ENCODE results near the gene GPANK1. TPM values are rescaled to one million over a fixed set of nuclear protein-coding genes. Genes with fewer than 3 reads are reported as not detected.

The GPANK1 gene
- total and polyA plus RNA-seq, 2 of the 13 experiments (the other 11 are each of a cell fraction or from before 2014, with no cell fraction given): 15.4 to 22.8 TPM

GRCh38 chr6:31664790-31665500, at the start of gene GPANK1 (continued):
- TF ChIP-seq, protein P1, sequence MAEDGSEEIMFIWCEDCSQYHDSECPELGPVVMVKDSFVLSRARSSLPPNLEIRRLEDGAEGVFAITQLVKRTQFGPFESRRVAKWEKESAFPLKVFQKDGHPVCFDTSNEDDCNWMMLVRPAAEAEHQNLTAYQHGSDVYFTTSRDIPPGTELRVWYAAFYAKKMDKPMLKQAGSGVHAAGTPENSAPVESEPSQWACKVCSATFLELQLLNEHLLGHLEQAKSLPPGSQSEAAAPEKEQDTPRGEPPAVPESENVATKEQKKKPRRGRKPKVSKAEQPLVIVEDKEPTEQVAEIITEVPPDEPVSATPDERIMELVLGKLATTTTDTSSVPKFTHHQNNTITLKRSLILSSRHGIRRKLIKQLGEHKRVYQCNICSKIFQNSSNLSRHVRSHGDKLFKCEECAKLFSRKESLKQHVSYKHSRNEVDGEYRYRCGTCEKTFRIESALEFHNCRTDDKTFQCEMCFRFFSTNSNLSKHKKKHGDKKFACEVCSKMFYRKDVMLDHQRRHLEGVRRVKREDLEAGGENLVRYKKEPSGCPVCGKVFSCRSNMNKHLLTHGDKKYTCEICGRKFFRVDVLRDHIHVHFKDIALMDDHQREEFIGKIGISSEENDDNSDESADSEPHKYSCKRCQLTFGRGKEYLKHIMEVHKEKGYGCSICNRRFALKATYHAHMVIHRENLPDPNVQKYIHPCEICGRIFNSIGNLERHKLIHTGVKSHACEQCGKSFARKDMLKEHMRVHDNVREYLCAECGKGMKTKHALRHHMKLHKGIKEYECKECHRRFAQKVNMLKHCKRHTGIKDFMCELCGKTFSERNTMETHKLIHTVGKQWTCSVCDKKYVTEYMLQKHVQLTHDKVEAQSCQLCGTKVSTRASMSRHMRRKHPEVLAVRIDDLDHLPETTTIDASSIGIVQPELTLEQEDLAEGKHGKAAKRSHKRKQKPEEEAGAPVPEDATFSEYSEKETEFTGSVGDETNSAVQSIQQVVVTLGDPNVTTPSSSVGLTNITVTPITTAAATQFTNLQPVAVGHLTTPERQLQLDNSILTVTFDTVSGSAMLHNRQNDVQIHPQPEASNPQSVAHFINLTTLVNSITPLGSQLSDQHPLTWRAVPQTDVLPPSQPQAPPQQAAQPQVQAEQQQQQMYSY (CRISPR knock-in tag; IDR thresholded peaks at IDR 0.05): peak; percentile 70; the same call in 1 of the 2 replicates
- TF ChIP-seq SALL2 (CRISPR knock-in tag; IDR thresholded peaks at IDR 0.05): no peak
- no peak for TF ChIP-seq ZSCAN22 (CRISPR knock-in tag; IDR thresholded peaks at IDR 0.05)
- no peak for TF ChIP-seq RCOR2 (CRISPR knock-in tag; IDR thresholded peaks at IDR 0.05)
- TF ChIP-seq, protein P2, sequence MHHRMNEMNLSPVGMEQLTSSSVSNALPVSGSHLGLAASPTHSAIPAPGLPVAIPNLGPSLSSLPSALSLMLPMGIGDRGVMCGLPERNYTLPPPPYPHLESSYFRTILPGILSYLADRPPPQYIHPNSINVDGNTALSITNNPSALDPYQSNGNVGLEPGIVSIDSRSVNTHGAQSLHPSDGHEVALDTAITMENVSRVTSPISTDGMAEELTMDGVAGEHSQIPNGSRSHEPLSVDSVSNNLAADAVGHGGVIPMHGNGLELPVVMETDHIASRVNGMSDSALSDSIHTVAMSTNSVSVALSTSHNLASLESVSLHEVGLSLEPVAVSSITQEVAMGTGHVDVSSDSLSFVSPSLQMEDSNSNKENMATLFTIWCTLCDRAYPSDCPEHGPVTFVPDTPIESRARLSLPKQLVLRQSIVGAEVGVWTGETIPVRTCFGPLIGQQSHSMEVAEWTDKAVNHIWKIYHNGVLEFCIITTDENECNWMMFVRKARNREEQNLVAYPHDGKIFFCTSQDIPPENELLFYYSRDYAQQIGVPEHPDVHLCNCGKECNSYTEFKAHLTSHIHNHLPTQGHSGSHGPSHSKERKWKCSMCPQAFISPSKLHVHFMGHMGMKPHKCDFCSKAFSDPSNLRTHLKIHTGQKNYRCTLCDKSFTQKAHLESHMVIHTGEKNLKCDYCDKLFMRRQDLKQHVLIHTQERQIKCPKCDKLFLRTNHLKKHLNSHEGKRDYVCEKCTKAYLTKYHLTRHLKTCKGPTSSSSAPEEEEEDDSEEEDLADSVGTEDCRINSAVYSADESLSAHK (CRISPR knock-in tag; IDR thresholded peaks at IDR 0.05; ENCODE audit: borderline replicate concordance): no peak
- no peak; the same call in 1 of the 2 replicates for TF ChIP-seq ISL2 (CRISPR knock-in tag; IDR thresholded peaks at IDR 0.05)
- no peak for TF ChIP-seq CBX1 (IDR thresholded peaks at IDR 0.05; ENCODE audit: low read depth)
- no peak for TF ChIP-seq SRSF9 (IDR thresholded peaks at IDR 0.05; ENCODE audit: borderline replicate concordance, insufficient read depth, low read depth, low read length, poor library complexity, severe bottlenecking)
- no peak for TF ChIP-seq ZNF235 (CRISPR knock-in tag; IDR thresholded peaks at IDR 0.05; ENCODE audit: borderline replicate concordance)
- TF ChIP-seq ZNF24 (IDR thresholded peaks at IDR 0.05): no peak
- peak; percentile 38; the same call in 1 of the 2 replicates for TF ChIP-seq CBX5 (CRISPR knock-in tag; IDR thresholded peaks at IDR 0.05; ENCODE audit: borderline replicate concordance)
- TF ChIP-seq ZNF619 (CRISPR knock-in tag; IDR thresholded peaks at IDR 0.05): no peak
- no peak for TF ChIP-seq TBX3 (IDR thresholded peaks at IDR 0.05; ENCODE audit: borderline replicate concordance)
- peak; percentile 60 for TF ChIP-seq ASH2L (IDR thresholded peaks at IDR 0.05; ENCODE audit: insufficient read length, low read depth, low read length)
- 0 out of 2 replicates have a peak, but pooled peaks have one; percentile 63 for TF ChIP-seq FOXM1 (CRISPR knock-in tag; IDR thresholded peaks at IDR 0.05)
- TF ChIP-seq USF2 (IDR thresholded peaks at IDR 0.05; ENCODE audit: low read depth, low read length): no peak
- TF ChIP-seq USF2 (CRISPR knock-in tag; IDR thresholded peaks at IDR 0.05; ENCODE audit: borderline replicate concordance): no peak
- no peak for TF ChIP-seq ZNF34 (CRISPR knock-in tag; IDR thresholded peaks at IDR 0.05; ENCODE audit: borderline replicate concordance)
- TF ChIP-seq FOXC1 (CRISPR knock-in tag; IDR thresholded peaks at IDR 0.05; ENCODE audit: borderline replicate concordance): no peak

Measured in HepG2 (cell line).